Colonic mucosa (tissue), 4 donors: Measurements from ENCODE around the gene KDM7A. TPM values are rescaled to one million over a fixed set of nuclear protein-coding genes. Genes with fewer than 3 reads are reported as not detected.

ENCODE experiments used
- DNase-seq: peaks from one replicate; pipeline ENCODE4 v3.0.0-alpha.2; 2020
- H3K27ac ChIP-seq: fragments of 200-600 bp; one replicate; pipeline ENCODE4 v1.8.0; 2021
- H3K27me3 ChIP-seq: fragments of 200-600 bp; one replicate; pipeline ENCODE4 v1.8.0; 2021
- H3K36me3 ChIP-seq: fragments of 200-600 bp; one replicate; pipeline ENCODE4 v1.8.0; 2021
- H3K4me1 ChIP-seq: fragments of 200-600 bp; one replicate; pipeline ENCODE4 v1.8.0; 2021; ENCODE audit warnings: mild to moderate bottlenecking
- H3K4me3 ChIP-seq: fragments of 200-600 bp; one replicate; pipeline ENCODE4 v1.8.0; 2021
- H3K9ac ChIP-seq, 2 donors: one replicate each; pipeline ENCODE4 v1.7.0; 2013; ENCODE audit warnings: control low read depth in 2 of 2, low read depth in 2 of 2, low read length in 2 of 2
- H3K9me3 ChIP-seq: fragments of 200-600 bp; one replicate; pipeline ENCODE4 v1.8.0; 2021
- intact Hi-C: fragments of 100-400 bp; cut with DNase I; formaldehyde crosslinking; loops from one replicate; pipeline ENCODE4 v1.14.1; 2022
- total RNA-seq, 2 donors: library from RNA; stranded (reverse); fragmentation: NEBNext Ultra II Directional in 1 of 2; extraction: Animal tissue kit (Norgen Biotek cat#: 25700) in 1 of 2; gene quantifications; one replicate each; pipeline ENCODE4 v1.2.1, GENCODE V29; 2021
- TF ChIP-seq, protein P1 (sequence below): fragments of 200-600 bp; IDR thresholded peaks from one replicate; pipeline ENCODE4 v1.8.0; 2022; ENCODE audit warnings: antibody characterized with exemption, mild to moderate bottlenecking
- donor health status: healthy.
- donor health status: DM: no; HTN: no; CAD: no.
- donor health status: DM: no; HTN: no; CAD: no.

Gene KDM7A
- total RNA-seq, 2 donors from 2014 or later = 14.7 to 37.5 TPM

DNA sequence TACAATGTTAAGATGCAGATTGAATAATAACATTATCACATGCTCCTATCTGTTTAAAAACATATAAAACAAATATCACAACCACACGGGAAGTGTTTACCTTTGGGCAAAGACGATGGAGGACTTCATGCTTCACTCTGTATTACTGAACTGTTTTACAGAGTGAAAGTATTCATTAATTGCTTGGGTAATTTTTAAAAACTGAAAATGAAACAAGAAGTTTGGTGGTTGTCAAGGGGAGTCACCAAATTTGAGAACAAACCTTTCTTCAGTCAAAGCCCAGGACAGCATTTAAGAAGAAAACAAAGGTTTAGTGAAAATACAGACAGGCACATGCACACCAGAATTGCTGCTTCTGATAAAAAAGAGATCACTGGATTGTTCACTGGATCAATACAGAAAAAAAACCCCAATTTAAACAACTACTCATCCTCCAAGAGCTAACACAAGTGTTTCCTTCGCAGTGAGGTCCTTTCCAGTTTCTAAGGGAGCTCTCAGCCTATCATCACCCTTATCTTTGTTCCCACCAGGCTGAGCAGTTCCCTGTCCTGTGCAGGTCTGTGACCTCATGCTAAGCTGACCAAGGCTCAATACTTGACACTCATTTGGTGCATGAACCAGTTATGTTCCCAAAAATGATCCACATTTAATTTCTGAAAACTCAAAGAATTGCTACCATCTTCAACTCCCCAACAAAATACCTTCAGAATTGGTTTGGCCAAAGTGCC lies 122.8 kb downstream of the KDM7A start:
- H3K9me3 ChIP-seq = no peaks in the 10 kb centered on the region

GRCh38 chr7:140051820-140052219 lies 125.0 kb downstream of the KDM7A start:
- Histone ChIP-seq H3K4me1 (peaks cover 5% of the 10 kb centered on the region), H3K4me3 (no peak overlapping the region), H3K36me3 (peaks cover 4% of the 10 kb centered on the region), H3K27ac (no peak overlapping the region), H3K9ac (no peak overlapping the region), H3K9me3 (no peaks in the 10 kb centered on the region), H3K27me3 (no peaks in the 10 kb centered on the region)
- TF ChIP-seq, protein P1, sequence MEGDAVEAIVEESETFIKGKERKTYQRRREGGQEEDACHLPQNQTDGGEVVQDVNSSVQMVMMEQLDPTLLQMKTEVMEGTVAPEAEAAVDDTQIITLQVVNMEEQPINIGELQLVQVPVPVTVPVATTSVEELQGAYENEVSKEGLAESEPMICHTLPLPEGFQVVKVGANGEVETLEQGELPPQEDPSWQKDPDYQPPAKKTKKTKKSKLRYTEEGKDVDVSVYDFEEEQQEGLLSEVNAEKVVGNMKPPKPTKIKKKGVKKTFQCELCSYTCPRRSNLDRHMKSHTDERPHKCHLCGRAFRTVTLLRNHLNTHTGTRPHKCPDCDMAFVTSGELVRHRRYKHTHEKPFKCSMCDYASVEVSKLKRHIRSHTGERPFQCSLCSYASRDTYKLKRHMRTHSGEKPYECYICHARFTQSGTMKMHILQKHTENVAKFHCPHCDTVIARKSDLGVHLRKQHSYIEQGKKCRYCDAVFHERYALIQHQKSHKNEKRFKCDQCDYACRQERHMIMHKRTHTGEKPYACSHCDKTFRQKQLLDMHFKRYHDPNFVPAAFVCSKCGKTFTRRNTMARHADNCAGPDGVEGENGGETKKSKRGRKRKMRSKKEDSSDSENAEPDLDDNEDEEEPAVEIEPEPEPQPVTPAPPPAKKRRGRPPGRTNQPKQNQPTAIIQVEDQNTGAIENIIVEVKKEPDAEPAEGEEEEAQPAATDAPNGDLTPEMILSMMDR = no peak
- intact Hi-C loops = loop anchor here (10.0 kb wide), 1 partner anchor 263 kb away; no protein-coding TSS in a partner anchor
- no peak for DNase-seq

More for the DNA sequence above, 122.8 kb downstream of the KDM7A start:
- H3K36me3 ChIP-seq = peaks cover 4% of the 10 kb centered on the region
- no peak overlapping the region for H3K27ac ChIP-seq
- TF ChIP-seq, protein P1 = no peak
- H3K4me1 ChIP-seq = peaks cover 5% of the 10 kb centered on the region
- no peaks in the 10 kb centered on the region for H3K27me3 ChIP-seq
- intact Hi-C loops = loop anchor here (10.0 kb wide), 1 partner anchor 261 kb away; no protein-coding TSS in a partner anchor
- H3K9ac ChIP-seq = no peak overlapping the region
- DNase-seq = no peak
- no peak overlapping the region for H3K4me3 ChIP-seq

DNA sequence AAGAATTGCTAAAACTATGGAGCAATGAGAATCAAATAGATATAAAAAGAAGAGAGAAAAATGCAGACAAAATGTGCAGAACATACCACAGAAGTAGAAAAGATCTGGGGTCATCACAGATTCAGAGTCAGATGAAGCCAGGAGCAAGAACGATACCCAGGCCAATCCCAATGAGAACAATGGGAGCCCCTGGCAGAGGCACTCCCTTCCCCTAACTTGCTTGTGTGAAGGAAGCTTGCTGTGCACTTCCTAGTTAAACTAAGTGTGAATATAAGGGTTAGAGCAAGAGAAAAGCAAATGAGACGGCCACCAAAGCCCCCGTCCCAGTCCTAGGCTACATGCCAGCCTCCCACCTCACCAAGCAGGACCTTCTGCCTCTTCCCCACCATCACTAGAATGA lies 126.7 kb downstream of the KDM7A start:
- TF ChIP-seq, protein P1 = no peak
- peaks cover 3% of the 10 kb centered on the region for H3K36me3 ChIP-seq

DNA sequence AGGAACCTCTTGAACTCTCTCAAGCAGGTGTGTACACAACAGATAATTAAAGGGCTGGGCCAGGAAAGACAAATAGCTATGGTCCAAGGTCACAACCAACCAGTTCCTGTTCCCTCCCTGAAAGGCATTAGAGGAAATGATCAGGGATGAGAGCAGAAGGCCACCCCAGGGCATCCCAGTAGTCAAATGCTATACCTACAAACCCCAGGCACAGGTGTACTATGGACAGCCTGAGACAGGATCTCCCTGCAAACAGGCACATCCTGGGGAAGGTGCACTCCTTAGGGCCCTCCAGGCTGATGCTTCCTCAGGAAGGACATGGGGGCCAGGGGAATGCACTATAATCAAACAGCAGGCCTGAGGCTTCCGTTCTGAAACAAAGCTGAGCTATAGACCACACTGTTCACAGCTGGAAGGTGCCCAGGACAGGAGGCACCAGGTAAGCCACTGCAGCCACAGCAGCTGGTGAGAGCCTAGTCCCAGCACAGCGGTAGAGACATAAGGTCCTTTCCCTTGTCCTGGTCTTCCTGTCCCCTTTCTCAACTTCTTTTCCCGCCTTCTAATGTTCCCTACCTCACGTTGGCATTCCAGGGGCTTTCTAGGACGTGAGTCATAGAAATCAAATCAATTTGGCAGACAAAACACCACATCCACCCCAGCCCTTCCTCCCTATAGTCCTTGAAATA lies 127.3 kb downstream of the KDM7A start:
- peak; percentile 75 for DNase-seq
- Histone ChIP-seq H3K9ac (no peak overlapping the region), H3K27me3 (no peaks in the 10 kb centered on the region), H3K9me3 (no peaks in the 10 kb centered on the region), H3K4me3 (no peak overlapping the region), H3K27ac (peak overlapping the region; percentile 84), H3K36me3 (no peaks in the 10 kb centered on the region), H3K4me1 (peaks cover 5% of the 10 kb centered on the region)
- TF ChIP-seq, protein P1 = no peak
- intact Hi-C loops = loop anchor here (10.0 kb wide), 1 partner anchor 265 kb away; no protein-coding TSS in a partner anchor

More for the DNA sequence above, 126.7 kb downstream of the KDM7A start:
- H3K27ac ChIP-seq = peak overlapping the region; percentile 84
- H3K4me1 ChIP-seq = peaks cover 5% of the 10 kb centered on the region
- no peaks in the 10 kb centered on the region for H3K27me3 ChIP-seq
- no peaks in the 10 kb centered on the region for H3K9me3 ChIP-seq
- no peak for DNase-seq
- intact Hi-C loops = loop anchor here (10.0 kb wide), 1 partner anchor 265 kb away; no protein-coding TSS in a partner anchor
- no peak overlapping the region for H3K9ac ChIP-seq
- no peak overlapping the region for H3K4me3 ChIP-seq

- H3K27ac ChIP-seq = peak overlapping the region; percentile 84
- TF ChIP-seq, protein P1 = no peak
- DNase-seq = no peak
- peaks cover 5% of the 10 kb centered on the region for H3K4me1 ChIP-seq
- H3K9me3 ChIP-seq = no peaks in the 10 kb centered on the region
- no peak overlapping the region for H3K9ac ChIP-seq
- no peaks in the 10 kb centered on the region for H3K36me3 ChIP-seq
- H3K27me3 ChIP-seq = no peaks in the 10 kb centered on the region
- H3K4me3 ChIP-seq = no peak overlapping the region
- intact Hi-C loops = no loop called here
These were observed 127.8 kb downstream of the KDM7A start for GRCh38 chr7:140048989-140049338.
